ENCODE measurements around the gene UBASH3B. TPM values are rescaled to one million over a fixed set of nuclear protein-coding genes. Genes with fewer than 3 reads are reported as not detected.
"Not testable (repeated sequence)": the region's sequence is repeated elsewhere in the genome, so short reads cannot be mapped to it uniquely, and the experiment has no call there.

The UBASH3B gene
- polyA plus RNA-seq, 10 donors: 4.1 to 7.2 (median 5.7) TPM

DNA sequence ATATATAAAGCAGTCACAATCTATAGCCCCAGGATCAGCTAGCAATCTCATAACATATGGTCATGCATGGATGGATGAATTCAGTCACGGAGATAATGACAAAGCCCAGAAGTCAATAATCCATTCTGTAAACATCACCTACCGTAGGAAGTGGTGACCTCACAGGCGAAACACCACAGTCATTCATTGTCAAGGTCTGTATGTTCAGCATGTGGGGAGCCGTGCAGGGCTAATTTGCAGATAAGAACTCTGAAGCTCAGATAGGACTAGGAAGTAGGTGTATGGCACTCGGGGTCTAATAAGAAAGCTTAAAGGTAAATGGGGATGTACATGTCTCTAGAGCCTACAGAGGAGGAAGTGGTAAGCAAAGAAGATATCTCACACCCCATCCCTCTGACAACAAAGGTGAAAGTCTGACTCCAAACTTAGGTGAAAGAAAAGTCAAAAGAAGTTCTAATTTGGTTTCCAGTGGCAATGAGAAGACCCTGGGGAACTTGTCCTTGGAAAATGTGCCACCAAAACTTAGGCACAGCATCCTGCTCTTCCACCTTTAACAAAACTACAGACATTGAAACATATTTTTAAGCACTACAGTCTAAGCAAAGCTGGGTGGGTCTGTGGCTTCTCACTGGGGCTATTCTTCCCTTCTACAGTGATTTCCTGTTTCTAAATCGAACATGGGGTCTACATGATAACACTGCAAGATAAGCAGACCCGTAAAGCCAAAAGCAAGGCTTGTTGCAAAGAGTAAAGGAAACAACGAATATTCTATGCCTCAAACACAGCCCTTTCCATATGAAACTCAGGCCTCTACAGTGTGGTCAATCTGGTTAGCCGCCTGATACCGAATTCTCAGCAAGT lies 188.0 kb downstream of the UBASH3B start:
- DNase-seq: no peak

DNA sequence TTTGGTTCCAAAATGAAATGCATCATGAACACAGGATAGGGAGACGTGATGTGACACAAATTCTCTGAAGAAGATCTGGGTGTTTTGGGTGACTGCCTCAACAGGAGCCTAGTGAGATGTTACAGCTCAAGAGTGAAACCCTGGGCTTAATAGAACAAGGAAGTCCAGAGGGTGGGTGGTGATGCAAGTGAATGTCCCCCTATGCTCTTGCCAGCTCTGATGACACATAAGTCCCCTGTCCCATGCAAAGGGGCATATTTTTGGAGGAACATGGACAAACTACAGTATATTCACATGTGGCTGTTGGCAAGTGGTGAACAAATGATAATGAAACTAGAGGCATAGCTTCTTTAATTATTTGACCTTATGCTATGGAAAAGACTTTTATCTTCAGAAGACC lies 191.9 kb downstream of the UBASH3B start:
- no peak for DNase-seq

DNA sequence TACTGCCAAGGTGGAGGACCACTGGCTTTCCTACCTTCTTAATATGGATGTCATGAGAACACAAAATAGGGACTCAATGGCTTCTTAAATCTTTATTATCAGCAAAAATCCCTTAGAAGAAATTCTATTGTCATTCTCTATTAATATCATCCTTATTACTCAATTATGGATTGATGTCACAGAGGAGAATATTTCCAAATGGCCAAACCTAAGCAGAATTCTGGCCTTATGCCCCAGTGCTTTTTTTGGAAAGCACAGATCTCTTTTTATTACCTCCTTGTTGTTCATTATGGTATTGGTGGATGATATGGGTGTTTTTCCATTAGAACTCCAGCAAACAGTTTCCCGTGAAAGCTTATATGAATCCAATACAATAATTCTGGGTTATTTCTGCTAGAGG lies 192.7 kb downstream of the UBASH3B start:
- DNase-seq: peak in 1 of 3 donors; percentile 49

DNA sequence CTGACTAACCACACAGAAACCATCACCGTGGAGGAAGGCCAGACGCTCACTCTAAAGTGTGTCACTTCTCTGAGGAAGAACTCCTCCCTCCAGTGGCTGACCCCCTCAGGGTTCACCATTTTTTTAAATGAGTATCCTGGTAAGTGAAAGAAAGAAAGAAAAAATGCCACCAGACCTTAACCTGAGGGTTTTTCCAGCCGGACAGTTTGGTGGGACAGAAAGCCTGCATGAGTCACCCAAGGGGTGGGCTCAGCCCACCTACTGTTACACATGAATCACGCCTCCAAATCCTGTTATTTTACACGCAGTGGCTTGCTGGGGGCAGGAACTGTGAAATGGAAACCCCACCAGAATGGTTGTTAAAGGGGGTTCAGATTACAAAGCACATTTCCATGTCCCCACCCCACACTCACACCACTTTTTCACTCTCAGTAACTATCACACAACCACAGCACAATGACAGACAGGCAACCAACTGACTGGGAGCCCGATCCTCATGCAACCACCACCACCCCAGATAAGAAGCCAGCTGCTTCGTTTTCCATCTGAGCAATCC lies 194.6 kb downstream of the UBASH3B start:
- peak in 2 of 3 donors; percentile 16 to 20 for DNase-seq

DNA sequence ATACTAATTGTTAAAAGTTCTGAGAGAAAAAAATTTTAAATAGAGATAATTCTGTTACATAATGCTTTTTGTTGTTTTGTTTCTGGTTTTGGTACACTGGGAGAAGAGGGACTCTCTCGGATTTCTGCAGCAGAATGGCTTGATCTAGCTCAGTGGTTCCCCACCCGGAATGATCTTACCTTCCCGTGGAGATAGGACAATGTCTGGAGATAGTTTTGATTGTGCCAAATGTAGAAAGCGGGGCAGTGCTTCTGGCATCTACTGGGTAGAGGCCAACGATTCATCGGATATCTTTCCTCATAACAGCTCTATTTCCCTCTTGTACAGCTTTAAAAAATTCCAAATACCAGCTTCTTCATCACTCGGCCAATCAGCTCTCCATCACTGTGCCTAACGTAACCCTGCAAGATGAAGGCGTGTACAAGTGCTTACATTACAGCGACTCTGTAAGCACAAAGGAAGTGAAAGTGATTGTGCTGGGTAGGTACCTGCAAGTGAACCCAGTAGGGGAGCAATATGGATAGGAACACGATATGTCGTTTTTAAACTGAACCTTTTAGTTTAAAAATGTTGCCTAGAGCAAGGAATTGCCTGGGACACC lies 195.9 kb downstream of the UBASH3B start:
- DNase-seq: no peak

DNA sequence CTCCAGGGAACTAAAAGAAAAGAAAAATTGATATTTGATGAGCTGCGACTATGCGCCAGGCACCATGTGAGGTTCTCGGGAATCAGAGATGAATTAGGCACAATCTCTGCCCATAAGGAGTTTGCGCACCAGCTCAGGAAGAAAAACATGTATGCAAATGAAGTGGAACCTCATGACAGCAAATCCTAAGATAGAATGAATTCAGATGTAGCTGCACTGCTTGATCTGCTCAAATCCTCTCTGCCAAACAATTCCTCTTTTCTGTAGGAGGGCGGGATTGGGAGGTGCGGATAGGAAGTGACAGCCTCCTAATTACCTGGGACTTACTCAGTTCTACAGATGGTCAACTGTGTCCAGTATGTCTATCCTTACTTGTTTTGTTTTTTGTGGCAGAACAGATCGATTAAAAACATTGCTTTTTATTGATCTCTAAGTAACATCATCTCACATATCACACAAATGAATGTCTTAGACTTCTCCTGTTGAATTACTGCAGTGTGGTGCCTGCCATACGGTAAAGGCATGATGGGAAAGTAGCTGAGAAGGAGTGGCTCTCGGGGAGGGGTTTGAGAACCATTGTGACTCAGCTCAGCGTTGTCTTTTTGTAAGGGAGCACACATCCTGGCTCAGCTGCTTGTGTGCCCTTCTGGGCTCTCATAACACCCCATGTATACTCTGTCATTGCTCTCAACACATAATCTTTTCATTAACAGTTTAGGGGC lies 196.7 kb downstream of the UBASH3B start:
- no peak for DNase-seq

DNA sequence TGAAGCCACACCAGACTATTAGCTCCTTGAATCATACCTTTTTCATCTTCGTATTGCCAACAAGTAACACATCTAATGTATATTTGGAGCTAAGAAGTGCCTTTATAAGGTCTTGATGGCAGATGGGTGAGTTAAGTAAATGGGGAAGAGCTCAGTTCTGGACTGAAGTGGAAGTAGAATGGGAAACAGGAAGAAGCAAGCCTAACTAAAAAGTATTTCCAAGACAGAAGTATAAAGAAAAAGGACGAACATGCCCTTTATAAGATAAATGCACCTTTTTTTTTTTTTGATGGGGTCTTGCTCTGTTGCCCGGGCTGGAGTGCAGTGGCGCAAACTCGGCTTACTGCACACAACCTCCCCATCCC lies 197.3 kb downstream of the UBASH3B start:
- no peak for DNase-seq

DNA sequence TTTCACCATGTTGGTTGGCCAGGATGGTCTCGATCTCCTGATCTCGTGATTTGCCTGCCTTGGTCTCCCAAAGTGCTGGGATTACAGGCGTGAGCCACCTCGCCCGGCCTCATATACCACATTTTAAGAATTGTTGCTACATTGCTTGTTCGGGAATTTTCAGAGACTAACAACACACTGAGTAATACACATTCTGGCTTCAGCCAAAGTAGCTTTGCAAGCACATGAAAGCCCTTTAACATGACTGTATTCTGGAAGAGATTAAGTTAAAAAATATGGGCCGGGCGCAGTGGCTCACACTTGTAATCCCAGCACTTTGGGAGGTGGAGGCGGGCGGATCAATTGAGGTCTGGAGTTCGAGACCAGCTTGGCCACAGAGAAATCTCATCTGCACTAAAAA lies 197.7 kb downstream of the UBASH3B start:
- no peak for DNase-seq

DNA sequence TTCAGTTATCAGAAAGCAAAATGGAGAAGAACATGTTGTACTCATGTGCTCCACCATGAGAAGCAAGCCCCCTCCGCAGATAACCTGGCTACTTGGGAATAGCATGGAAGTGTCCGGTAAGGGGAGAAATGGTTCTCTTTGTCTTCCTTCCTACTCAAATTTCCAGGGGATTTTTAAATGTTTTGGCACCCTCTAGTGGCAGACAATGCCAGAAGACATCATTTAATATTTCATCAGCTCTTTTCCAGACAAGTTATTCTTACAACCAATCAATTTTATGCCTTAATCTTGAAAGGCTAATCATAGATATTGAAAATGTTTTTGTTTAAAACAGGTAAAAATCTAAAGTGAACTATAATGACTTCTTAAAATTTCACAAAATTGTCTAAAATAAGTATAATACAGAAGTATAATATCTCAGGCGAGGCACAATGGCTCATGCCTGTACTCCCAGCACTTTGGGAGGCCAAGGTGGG lies 198.5 kb downstream of the UBASH3B start:
- DNase-seq: peak; percentile 82 to 90 (median 86)

DNA sequence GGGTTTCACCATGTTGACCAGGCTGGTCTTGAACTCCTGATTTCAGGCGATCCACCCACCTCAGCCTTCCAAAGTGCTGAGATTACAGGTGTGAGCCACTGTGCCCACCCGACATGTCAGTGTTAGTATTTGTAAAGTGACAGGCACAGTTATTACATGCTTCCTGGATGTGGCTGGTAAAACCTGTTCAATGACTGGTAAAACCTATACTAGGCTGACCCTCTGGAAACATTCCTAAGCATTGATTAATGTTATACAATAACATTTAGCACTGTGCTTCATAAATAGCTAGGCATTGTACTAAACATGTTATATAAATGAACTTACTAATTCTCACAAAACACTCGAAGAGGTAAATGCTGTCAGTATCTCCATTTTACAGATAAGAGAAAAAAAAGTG lies 206.1 kb downstream of the UBASH3B start:
- no peak for DNase-seq

DNA sequence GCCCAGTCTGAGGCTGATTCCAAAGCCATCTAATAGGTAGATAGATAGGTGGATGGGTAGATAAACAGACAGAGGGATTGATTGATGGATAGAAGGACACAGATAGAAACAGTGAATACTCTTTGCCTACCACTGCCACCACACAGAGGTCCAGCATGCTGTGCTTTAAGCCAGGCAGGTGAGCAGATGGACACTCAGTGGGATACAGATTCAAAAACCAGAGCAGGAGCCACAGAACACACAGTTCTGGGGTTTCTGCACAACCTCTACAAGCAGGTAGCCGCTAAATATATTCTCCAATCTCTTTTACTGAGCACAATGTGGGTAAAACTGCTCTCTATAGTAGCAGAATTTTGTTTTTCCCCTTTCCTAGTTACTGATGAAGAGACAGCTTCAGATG lies 206.6 kb downstream of the UBASH3B start:
- no peak for DNase-seq

DNA sequence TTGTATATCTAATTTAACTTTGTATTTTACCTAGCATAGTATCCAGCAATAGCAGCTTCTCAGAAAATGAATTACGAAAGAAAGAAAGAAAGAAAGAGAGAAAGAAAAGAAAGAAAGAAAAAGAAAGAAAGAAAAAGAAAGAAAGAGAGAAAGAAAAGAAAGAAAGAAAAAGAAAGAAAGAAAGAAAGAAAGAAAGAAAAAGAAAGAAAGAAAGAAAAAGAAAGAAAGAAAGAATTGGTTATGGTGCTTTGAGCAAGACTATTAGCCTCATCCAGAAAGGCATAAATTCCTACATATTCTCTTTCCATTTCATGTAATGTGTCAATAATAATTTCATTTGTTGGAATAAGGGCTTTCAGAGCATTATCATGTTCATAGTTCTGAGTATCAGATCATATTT lies 207.6 kb downstream of the UBASH3B start:
- DNase-seq: not testable (repeated sequence)

DNA sequence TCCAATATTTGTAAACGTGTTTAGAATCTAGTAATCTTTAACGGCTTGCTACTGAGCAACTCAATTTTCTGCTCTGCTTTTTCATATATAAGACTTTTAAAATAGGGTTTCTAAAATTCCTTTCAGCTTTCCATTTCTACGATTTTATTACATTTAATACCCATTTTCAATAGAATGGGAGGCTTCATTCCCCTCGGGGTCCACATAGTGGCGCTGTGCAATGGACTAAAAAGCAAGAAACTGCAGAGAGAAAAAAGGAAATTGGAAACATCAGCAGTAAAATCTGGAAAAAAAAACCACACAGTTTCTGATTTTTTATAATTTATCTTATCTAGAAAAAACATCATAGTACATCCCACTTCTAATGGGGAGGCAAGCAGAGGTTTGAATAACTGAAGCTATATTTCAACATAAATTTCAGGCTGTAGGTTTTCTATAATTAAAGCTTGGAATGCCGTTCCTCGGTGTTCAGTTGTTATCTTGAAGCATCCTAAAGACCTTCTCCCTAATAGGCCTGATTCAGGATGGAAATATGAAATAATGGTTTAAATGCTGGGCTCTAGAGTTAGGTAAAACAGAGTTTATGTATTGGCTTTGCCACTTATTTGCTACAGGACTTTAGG lies 208.3 kb downstream of the UBASH3B start:
- peak; percentile 35 to 68 (median 63) for DNase-seq

Other genes with a start within 250 kb of the UBASH3B start
- 1 to 10 TPM in 1 of 10 donors, under 1 TPM in 4, not detected in 5; 0.07 to 1.0 (median 0.12) TPM for gene CRTAM, start 182.8 kb downstream of the UBASH3B start, polyA plus RNA-seq (ENCODE audit: insufficient read length in 10 of 10)
- 1 to 10 TPM; 1.4 to 3.9 (median 2.0) TPM for gene JHY, start 227.0 kb downstream of the UBASH3B start, polyA plus RNA-seq (ENCODE audit: insufficient read length in 10 of 10)